HFF-Myc (cell line): ENCODE measurements around the gene SLC25A20.

Source experiments
- DNase-seq: peaks from one replicate; pipeline ENCODE4 v3.0.0-alpha.2; 2011; ENCODE audit warnings: low read depth; ENCODE audit errors: extremely low read depth
- H3K4me3 ChIP-seq: replicated peaks from 2 replicates; pipeline ENCODE4 v1.5.1; 2011; ENCODE audit warnings: low read depth, mild to moderate bottlenecking, control low read depth, low read length
- CTCF ChIP-seq: IDR thresholded peaks from 2 replicates; pipeline ENCODE4 v1.5.1; 2012; ENCODE audit warnings: mild to moderate bottlenecking, low read depth, low read length, control low read depth; ENCODE audit errors: missing control alignments

Gene SLC25A20

DNA sequence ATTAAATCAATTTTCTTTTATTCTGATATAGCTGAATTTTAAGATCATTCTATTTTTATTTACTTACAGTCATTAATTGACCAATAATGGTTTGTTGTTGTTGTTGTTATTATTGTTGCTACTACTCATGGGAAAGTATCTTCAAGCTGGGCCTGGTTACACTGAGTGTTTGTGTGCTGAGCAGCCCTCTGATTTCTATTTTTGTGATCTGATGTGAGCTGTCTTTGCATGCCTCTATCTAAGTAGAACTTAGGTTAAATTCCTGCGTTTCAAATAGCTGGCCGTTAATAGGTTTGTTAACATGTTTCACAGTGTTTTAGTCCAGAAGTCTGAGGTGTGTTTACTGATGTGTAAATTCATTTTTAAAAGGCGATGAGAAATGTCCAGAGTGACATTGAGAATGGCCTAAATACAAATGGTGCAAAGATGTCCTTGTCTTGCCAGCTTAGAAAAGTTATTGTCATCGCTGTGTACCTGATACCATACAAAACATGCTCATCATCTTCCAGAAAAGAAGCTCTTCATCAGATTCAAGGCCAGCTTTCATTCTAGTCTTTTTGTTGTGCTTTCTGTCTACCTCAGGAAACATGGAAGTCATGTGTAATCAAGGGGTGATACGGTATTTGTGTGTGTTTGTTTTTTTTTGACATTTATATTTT, 35.8 kb upstream of the SLC25A20 start:
- no peak for TF ChIP-seq CTCF
- DNase-seq, result no peak
- H3K4me3 ChIP-seq, result no peak overlapping the region

- no peak overlapping the region for H3K4me3 ChIP-seq
- no peak for DNase-seq
- TF ChIP-seq CTCF, result no peak
These were observed 33.4 kb upstream of the SLC25A20 start for GRCh38 chr3:48931944-48932580.

DNA sequence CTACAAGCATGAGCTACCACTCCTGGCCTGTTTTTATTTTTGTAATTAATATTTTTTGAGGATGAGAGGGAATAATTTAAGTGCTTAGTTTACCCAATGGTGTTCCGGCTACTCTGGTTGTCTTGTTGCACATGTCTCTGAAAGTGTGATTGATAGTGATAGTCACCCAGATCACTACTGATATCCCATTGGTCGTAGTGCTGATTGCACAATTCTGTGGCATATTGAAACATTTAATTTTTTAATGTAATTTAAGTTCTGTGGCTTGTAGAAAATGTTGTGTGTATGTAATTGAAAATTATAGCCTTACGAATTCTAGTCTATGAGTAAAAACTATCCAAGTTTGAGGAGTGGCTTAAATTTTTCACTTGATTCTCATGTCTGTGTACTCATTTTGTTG, 31.9 kb upstream of the SLC25A20 start:
- no peak for DNase-seq
- no peak for TF ChIP-seq CTCF
- H3K4me3 ChIP-seq, result no peak overlapping the region

GRCh38 chr3:48929358-48930035, 30.8 kb upstream of the SLC25A20 start:
- TF ChIP-seq CTCF, result no peak
- no peak for DNase-seq
- H3K4me3 ChIP-seq, result no peak overlapping the region

- H3K4me3 ChIP-seq, result no peak overlapping the region
- DNase-seq, result no peak
- TF ChIP-seq CTCF, result no peak
These were observed 30.0 kb upstream of the SLC25A20 start for GRCh38 chr3:48928679-48929078.

- H3K4me3 ChIP-seq, result no peak overlapping the region
- DNase-seq, result no peak
- no peak for TF ChIP-seq CTCF
These were observed 29.2 kb upstream of the SLC25A20 start for GRCh38 chr3:48927928-48928327.
